Activated CD4-positive, alpha-beta T cell treated with anti-CD3 and anti-CD28 coated beads, Interleukin-2, amount 50 U/mL, for 4 hours (primary cell): Measurements from ENCODE around the gene GRHL1.

Source experiments
- DNase-seq, 2 experiments: peaks; one replicate each; pipeline ENCODE4 v3.0.0-alpha.2; 2020

Gene GRHL1

GRCh38 chr2:10043906-10044601 lies 92.6 kb downstream of the GRHL1 start:
- peak; percentile 82 to 85 for DNase-seq

GRCh38 chr2:10045561-10046355 lies 94.3 kb downstream of the GRHL1 start:
- DNase-seq: no peak

- DNase-seq: no peak
Observed at GRCh38 chr2:10046931-10047330, 95.4 kb downstream of the GRHL1 start.

GRCh38 chr2:10047616-10048500 lies 96.4 kb downstream of the GRHL1 start:
- no peak for DNase-seq

- DNase-seq: no peak
Observed at GRCh38 chr2:10048501-10049171, 97.1 kb downstream of the GRHL1 start.
